Heart left ventricle (tissue), 13 donors: ENCODE results near the gene TMEM119.

ENCODE experiments used
- POLR2A ChIP-seq, 2 donors: fragments of 450-650 bp; IDR thresholded peaks; one replicate each; pipeline ENCODE4 v1.6.1; 2017; ENCODE audit warnings: antibody characterized with exemption in 2 of 2, mild to moderate bottlenecking in 2 of 2, moderate library complexity in 2 of 2
- TF ChIP-seq, protein P1 (sequence below), 12 donors: fragments of 200-600 bp; sonication (generic) in 4 of 12; IDR thresholded peaks; one replicate each; pipeline versions ENCODE4 v1.5.0 to v1.8.0; 2018 to 2022; ENCODE audit warnings: antibody characterized with exemption in 12 of 12, mild to moderate bottlenecking in 5 of 12
- donor health status: ischemic (EF 13 %, LVEDD 7.1; RV severe dilation, severe dysfunction).
- donor health status: DM: no; HTN: yes; CAD: no.
- donor health status: DM: no; HTN: no; CAD: no.
- donor health status: ischemic (EF 25% LVEDD 6.9; RV normal size, moderate dysfunction).
- donor health status: ischemic (EF 25% LVEDD 5.7; RV mildly dilated, moderate dysfunction).
- donor health status: ischemic (EF 35%, LVEDD 5.7; RV mildly dilated, moderate dysfunction).
- donor health status: nonischemic (EF 11% LVEDD 7.7; RV severe dilation, severe dysfunction).
- donor health status: DM: yes; HTN: yes; CAD: no.
- donor health status: PGD.
- donor health status: ischemic (EF 29% LVEDD 5.4; RV normal size, mild dysfunction).
- donor health status: nonischemic (EF 23%, LVEDD 6.1; RV moderate dilation, normal function).

DNA sequence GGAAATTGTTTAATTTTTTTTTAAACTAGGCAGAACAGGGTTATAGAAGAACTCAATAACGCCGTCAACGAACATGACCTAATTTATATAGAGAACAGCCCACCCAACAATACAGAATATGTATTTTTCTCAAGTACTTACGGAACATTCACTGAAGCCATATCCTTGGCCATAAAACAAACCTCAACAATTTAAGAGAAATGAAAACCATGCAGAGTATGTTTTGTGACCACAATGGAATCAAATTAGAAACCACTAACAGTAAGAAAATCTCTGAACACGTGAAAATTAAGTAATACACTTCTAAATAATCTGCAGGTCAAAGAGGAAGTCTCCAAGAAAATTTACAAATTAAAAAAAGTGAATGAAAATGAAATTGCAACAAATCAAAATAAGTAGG lies 46.3 kb downstream of the TMEM119 start:
- no peak for TF ChIP-seq POLR2A (IDR thresholded peaks at IDR 0.05)
- TF ChIP-seq, protein P1, sequence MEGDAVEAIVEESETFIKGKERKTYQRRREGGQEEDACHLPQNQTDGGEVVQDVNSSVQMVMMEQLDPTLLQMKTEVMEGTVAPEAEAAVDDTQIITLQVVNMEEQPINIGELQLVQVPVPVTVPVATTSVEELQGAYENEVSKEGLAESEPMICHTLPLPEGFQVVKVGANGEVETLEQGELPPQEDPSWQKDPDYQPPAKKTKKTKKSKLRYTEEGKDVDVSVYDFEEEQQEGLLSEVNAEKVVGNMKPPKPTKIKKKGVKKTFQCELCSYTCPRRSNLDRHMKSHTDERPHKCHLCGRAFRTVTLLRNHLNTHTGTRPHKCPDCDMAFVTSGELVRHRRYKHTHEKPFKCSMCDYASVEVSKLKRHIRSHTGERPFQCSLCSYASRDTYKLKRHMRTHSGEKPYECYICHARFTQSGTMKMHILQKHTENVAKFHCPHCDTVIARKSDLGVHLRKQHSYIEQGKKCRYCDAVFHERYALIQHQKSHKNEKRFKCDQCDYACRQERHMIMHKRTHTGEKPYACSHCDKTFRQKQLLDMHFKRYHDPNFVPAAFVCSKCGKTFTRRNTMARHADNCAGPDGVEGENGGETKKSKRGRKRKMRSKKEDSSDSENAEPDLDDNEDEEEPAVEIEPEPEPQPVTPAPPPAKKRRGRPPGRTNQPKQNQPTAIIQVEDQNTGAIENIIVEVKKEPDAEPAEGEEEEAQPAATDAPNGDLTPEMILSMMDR (IDR thresholded peaks at IDR 0.05) = no peak
